ENCODE data around the gene TMUB2.

The TMUB2 gene

GRCh38 chr17:44211281-44212265, 24.8 kb downstream of the TMUB2 start:
- H3K4me3 ChIP-seq = no peak overlapping the region
- 0 out of 2 replicates have a peak overlapping the region, but pooled peaks have one; percentile 19 for H3K27ac ChIP-seq
- H3K9ac ChIP-seq (ENCODE audit: insufficient read length) = no peak overlapping the region
- no peak for DNase-seq (ENCODE audit: low read depth, low spot score)
- TF ChIP-seq POLR2AphosphoS5 (IDR thresholded peaks at IDR 0.05; ENCODE audit: borderline replicate concordance, low read depth, low read length) (no peak; the same call in 1 of the 2 replicates), EZH2 (IDR thresholded peaks at IDR 0.05) (no peak), FOXP2 (optimal IDR thresholded peaks at IDR 0.05; ENCODE audit: control extremely low read depth, extremely low read length, insufficient read depth) (no peak)
- peaks cover 92% of the 10 kb centered on the region for H3K36me3 ChIP-seq (ENCODE audit: insufficient read depth, low read length)
- H3K9me3 ChIP-seq (ENCODE audit: low read depth, low read length) = no peaks in the 10 kb centered on the region

- no peak overlapping the region for H3K9ac ChIP-seq (ENCODE audit: insufficient read length)
- no peak for TF ChIP-seq FOXP2 (optimal IDR thresholded peaks at IDR 0.05; ENCODE audit: control extremely low read depth, extremely low read length, insufficient read depth)
- no peak; the same call in 1 of the 2 replicates for TF ChIP-seq POLR2AphosphoS5 (IDR thresholded peaks at IDR 0.05; ENCODE audit: borderline replicate concordance, low read depth, low read length)
- no peak for TF ChIP-seq EZH2 (IDR thresholded peaks at IDR 0.05)
- H3K36me3 ChIP-seq (ENCODE audit: insufficient read depth, low read length) = peaks cover 92% of the 10 kb centered on the region
- H3K4me3 ChIP-seq = no peak overlapping the region
- DNase-seq (ENCODE audit: low read depth, low spot score) = no peak
- no peaks in the 10 kb centered on the region for H3K9me3 ChIP-seq (ENCODE audit: low read depth, low read length)
- H3K27ac ChIP-seq = no peak overlapping the region
Observed at GRCh38 chr17:44212507-44213402, 26.0 kb downstream of the TMUB2 start.

- Histone ChIP-seq H3K27ac (0 out of 2 replicates have a peak overlapping the region, but pooled peaks have one; percentile 25), H3K36me3 (ENCODE audit: insufficient read depth, low read length) (peaks cover 86% of the 10 kb centered on the region), H3K9ac (ENCODE audit: insufficient read length) (no peak overlapping the region)
Observed at GRCh38 chr17:44213403-44214229, 26.8 kb downstream of the TMUB2 start.

GRCh38 chr17:44214230-44214494, 27.4 kb downstream of the TMUB2 start:
- Histone ChIP-seq H3K9me3 (ENCODE audit: low read depth, low read length) (no peaks in the 10 kb centered on the region), H3K4me3 (no peak overlapping the region), H3K36me3 (ENCODE audit: insufficient read depth, low read length) (peaks cover 80% of the 10 kb centered on the region), H3K27ac (0 out of 2 replicates have a peak overlapping the region, but pooled peaks have one; percentile 25), H3K9ac (ENCODE audit: insufficient read length) (no peak overlapping the region)
- DNase-seq (ENCODE audit: low read depth, low spot score) = no peak
- no peak for TF ChIP-seq EZH2 (IDR thresholded peaks at IDR 0.05)
- TF ChIP-seq FOXP2 (optimal IDR thresholded peaks at IDR 0.05; ENCODE audit: control extremely low read depth, extremely low read length, insufficient read depth) = no peak
- no peak for TF ChIP-seq POLR2AphosphoS5 (IDR thresholded peaks at IDR 0.05; ENCODE audit: borderline replicate concordance, low read depth, low read length)

More at GRCh38 chr17:44213403-44214229, 26.8 kb downstream of the TMUB2 start:
- TF ChIP-seq EZH2 (IDR thresholded peaks at IDR 0.05) = no peak
- peak; percentile 18; the same call in 1 of the 2 replicates for TF ChIP-seq POLR2AphosphoS5 (IDR thresholded peaks at IDR 0.05; ENCODE audit: borderline replicate concordance, low read depth, low read length)
- no peak for TF ChIP-seq FOXP2 (optimal IDR thresholded peaks at IDR 0.05; ENCODE audit: control extremely low read depth, extremely low read length, insufficient read depth)
- H3K4me3 ChIP-seq = no peak overlapping the region
- DNase-seq (ENCODE audit: low read depth, low spot score) = no peak
- no peaks in the 10 kb centered on the region for H3K9me3 ChIP-seq (ENCODE audit: low read depth, low read length)

- DNase-seq (ENCODE audit: low read depth, low spot score) = no peak
- peaks cover 73% of the 10 kb centered on the region for H3K36me3 ChIP-seq (ENCODE audit: insufficient read depth, low read length)
- no peak overlapping the region for H3K27ac ChIP-seq
- TF ChIP-seq EZH2 (IDR thresholded peaks at IDR 0.05) = no peak
- no peak for TF ChIP-seq FOXP2 (optimal IDR thresholded peaks at IDR 0.05; ENCODE audit: control extremely low read depth, extremely low read length, insufficient read depth)
- TF ChIP-seq POLR2AphosphoS5 (IDR thresholded peaks at IDR 0.05; ENCODE audit: borderline replicate concordance, low read depth, low read length) = no peak
- H3K4me3 ChIP-seq = no peak overlapping the region
- no peaks in the 10 kb centered on the region for H3K9me3 ChIP-seq (ENCODE audit: low read depth, low read length)
- no peak overlapping the region for H3K9ac ChIP-seq (ENCODE audit: insufficient read length)
Observed at GRCh38 chr17:44214896-44215295, 28.1 kb downstream of the TMUB2 start.

- H3K9ac ChIP-seq (ENCODE audit: insufficient read length) = no peak overlapping the region
- no peak for DNase-seq (ENCODE audit: low read depth, low spot score)
- no peak overlapping the region for H3K4me3 ChIP-seq
- no peak for TF ChIP-seq EZH2 (IDR thresholded peaks at IDR 0.05)
- TF ChIP-seq POLR2AphosphoS5 (IDR thresholded peaks at IDR 0.05; ENCODE audit: borderline replicate concordance, low read depth, low read length) = no peak
- no peak for TF ChIP-seq FOXP2 (optimal IDR thresholded peaks at IDR 0.05; ENCODE audit: control extremely low read depth, extremely low read length, insufficient read depth)
- peaks cover 61% of the 10 kb centered on the region for H3K36me3 ChIP-seq (ENCODE audit: insufficient read depth, low read length)
- H3K9me3 ChIP-seq (ENCODE audit: low read depth, low read length) = no peaks in the 10 kb centered on the region
- no peak overlapping the region for H3K27ac ChIP-seq
Observed at GRCh38 chr17:44216173-44216572, 29.4 kb downstream of the TMUB2 start.

- H3K9me3 ChIP-seq (ENCODE audit: low read depth, low read length) = no peaks in the 10 kb centered on the region
- H3K4me3 ChIP-seq = peak overlapping the region; percentile 98
- TF ChIP-seq EZH2 (IDR thresholded peaks at IDR 0.05) (no peak), POLR2AphosphoS5 (IDR thresholded peaks at IDR 0.05; ENCODE audit: borderline replicate concordance, low read depth, low read length) (no peak)
- peak overlapping the region; percentile 89 for H3K9ac ChIP-seq (ENCODE audit: insufficient read length)
- H3K36me3 ChIP-seq (ENCODE audit: insufficient read depth, low read length) = peaks cover 56% of the 10 kb centered on the region
- H3K27ac ChIP-seq = no peak overlapping the region
- DNase-seq (ENCODE audit: low read depth, low spot score) = no peak
Observed at GRCh38 chr17:44216694-44217093, 29.9 kb downstream of the TMUB2 start.

Measured in SK-N-MC (cell line).